ENCODE data around the gene GLIS1. TPM values are rescaled to one million over a fixed set of nuclear protein-coding genes. Genes with fewer than 3 reads are reported as not detected.
"Not testable (repeated sequence)": the region's sequence is repeated elsewhere in the genome, so short reads cannot be mapped to it uniquely, and the experiment has no call there.

GLIS1 gene
- total RNA-seq, 1 experiment from 2014 or later = 1.4 TPM

DNA sequence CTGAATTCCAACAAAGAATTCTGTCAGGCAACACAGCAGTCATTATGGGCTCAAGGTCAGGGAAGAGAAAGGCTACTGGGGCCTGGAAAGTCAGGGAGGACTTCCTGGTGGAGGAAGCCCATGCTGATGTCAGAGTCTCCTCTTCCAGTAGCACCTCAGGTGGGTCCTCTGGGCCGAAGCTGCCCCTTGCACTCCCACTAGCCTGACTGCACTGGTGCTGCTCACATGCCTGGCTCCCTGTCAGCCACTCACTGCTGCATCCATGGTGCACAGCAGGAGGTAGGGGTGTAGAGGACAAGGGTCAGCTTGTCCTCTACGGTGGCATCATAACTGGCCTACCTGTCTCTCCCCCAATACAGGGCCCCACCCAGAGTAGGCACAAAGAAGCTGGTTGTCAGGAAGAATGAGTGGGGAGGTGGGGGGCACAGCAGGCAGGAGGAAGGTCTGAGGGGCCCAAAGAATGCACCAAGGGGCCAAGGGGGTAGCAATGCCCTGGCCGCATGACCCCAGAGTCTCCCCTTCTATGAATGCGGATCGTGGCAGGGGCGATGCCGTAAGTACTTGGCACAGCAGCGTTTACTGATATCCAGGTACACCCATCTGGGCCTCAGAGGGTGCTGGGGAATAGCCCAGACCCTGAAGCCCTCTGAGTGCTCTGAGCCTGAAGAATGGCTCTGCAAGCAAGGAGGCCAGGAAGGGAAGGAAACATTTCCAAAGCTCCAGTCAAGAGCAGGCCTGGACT is 80.3 kb downstream of the GLIS1 start:
- Histone ChIP-seq H3K4me3 (no peak overlapping the region), H3K36me3 (no peaks in the 10 kb centered on the region), H3K27me3 (no peaks in the 10 kb centered on the region), H3K9me3 (no peaks in the 10 kb centered on the region)
- DNase-seq = no peak

DNA sequence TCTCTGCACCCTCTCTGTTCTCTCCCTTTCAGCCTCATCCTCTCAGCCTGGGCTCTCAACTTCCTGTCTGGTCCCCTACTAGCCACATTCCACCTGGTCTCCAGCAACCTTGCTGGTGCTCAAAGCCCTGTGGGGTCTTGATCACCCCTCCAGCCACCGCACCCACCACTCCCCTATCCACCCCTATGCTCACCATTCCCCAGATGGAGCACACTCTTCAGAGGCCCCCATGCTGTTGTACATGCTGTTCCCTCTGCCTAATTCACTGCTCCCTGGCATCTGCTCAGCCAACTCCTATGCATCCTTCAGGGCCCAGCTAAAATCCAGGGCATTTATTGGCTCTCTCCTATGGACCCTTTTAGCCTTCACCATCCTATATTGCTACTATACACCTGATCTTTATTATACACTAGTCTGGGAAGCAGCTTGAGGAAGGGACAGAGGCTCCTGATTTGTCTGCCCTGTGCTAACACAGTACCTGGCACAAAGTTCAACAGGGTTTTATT is 81.0 kb downstream of the GLIS1 start:
- Histone ChIP-seq H3K9me3 (no peaks in the 10 kb centered on the region), H3K36me3 (no peaks in the 10 kb centered on the region), H3K4me3 (no peak overlapping the region), H3K27me3 (no peaks in the 10 kb centered on the region)
- DNase-seq = no peak

DNA sequence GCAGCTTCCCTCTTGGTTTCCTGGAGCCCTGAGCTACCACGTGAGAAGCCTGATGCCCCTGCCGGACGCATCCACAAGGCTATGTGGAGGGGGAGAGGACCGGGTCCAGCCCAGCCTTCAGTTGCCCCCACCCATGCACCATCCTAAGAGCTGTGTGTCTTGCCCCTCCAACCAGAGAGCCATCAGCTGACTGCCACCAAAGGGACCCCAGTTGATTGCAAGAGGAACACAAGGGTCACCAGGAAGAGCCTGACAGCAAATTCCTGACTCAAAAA is 81.5 kb downstream of the GLIS1 start:
- Histone ChIP-seq H3K4me3 (no peak overlapping the region), H3K27me3 (no peaks in the 10 kb centered on the region), H3K9me3 (no peaks in the 10 kb centered on the region), H3K36me3 (no peaks in the 10 kb centered on the region)
- DNase-seq = no peak

DNA sequence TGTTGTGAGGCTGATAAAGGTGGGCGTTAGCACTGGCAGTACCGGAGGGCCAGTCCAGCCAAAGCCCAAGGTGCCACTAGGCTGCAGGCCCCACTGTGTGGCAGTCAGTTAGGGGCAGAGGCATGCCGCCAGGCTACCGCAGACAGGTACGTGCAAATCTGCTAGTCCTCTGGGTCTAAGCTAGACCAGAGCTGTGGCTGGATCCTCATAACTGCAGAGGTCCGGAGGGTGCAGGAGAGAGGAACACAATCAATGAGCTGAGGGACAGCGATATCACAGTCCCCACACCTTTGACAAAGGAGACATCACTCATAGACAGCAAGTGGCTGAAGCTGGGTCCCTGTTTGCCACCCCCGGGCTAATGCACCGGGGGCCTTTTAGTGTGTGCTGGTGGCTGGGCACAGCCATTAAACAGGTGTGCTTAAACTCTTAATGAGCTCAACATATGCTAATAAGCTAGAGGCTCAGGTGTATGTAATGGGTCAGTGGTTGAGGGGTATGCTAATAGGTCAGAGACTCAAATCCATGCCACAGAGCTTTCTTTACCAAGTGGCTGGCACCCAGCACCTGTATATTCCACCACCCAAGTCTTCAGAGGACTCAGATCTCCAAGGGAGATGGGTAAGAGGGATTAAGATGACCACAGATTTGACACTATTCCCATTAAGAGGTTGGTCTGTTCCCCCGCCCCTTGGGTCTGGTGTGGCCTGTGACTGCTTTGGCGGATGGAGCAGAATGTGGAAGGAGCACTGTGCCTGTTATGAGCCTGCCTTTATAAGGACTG is 82.0 kb downstream of the GLIS1 start:
- Histone ChIP-seq H3K4me3 (no peak overlapping the region), H3K36me3 (no peaks in the 10 kb centered on the region), H3K9me3 (no peaks in the 10 kb centered on the region), H3K27me3 (no peaks in the 10 kb centered on the region)
- DNase-seq = no peak

DNA sequence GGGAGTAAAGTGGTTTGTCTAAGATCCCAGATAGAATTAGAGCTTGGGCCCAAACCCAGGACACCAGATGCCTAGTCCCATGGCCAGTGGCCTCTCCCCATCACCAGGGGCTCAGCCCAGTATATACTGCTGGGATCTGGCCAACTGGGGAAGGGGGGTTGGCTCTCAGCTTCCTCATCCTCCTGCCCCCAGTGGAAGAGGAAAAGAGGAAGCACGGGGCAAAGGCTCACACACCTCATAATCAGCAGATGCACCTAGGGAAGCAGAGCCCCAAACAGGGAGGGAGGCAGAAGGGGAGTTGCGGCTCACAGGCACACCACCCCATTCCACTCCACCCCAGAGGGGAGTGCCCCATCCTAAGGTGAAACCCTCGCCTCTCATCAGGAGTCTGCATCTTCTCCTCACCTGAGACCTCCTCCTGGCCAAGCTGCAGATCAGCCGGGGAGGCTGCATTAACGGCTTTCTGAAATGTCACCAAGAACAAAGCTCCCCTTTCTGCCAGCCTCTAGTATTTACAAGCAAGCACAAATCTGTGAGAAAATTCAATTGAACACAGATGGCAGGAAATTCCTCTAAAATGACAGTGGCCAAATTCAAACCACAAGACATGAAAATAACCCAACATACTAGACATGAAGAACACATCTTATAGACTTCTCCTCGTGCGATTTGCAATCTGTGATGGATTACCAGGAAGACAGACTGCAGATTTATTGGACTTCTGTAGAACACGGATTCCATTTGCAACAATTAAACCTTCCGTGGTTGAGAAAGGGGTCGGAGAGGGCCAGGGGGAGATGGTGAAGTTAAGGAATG is 82.8 kb downstream of the GLIS1 start:
- Histone ChIP-seq H3K27me3 (no peaks in the 10 kb centered on the region), H3K36me3 (no peaks in the 10 kb centered on the region), H3K4me3 (no peak overlapping the region), H3K9me3 (no peaks in the 10 kb centered on the region)
- DNase-seq = no peak

DNA sequence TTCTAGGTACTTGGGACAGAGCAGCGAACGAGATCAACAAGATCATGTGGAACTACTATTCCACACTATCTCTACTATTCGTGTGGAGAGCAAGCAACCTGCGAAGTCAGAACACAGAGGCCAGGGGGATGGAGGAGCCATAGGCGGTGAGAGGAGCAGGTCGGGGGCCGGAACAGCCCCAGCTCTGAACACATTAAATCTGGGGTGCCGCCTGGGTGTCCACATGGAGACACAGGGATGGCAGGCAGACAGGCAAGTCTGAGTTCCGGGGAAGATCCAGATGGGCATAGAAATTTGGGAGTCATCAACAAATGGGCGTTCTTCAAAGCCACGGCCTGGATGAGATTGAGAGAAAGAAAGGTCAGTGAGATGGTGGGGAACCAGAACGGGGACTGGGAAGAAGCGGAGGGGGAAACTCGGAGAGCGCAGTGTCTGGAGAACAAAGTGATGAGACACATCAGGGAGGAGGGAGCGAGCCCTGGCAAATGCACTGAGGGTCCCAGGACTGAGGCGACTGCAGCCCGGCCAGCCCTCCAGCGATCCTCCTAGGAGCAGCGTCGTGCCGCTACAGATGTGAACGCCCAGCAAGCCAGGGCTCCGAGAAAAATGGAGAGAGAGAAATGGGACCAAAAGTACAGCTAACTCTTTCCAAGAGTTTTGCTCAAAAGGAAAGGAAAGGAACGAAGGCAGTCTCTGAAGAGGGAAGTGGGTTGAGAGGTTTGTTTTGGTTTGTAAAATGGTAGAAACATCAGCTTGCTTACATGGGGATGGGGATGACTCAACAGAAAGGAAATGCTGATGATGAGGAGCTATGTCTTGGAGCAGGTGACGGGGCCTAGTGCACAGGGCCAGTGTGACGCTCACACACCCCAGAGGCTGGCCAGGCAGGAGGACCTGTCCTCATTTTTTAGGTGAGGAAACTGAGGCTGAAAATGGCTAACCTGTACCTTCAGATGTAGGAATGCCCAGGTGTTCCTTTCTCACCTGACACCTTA is 84.5 kb downstream of the GLIS1 start:
- no peaks in the 10 kb centered on the region for H3K9me3 ChIP-seq
- no peak overlapping the region for H3K4me3 ChIP-seq
- no peaks in the 10 kb centered on the region for H3K27me3 ChIP-seq
- no peaks in the 10 kb centered on the region for H3K36me3 ChIP-seq
- no peak for DNase-seq

DNA sequence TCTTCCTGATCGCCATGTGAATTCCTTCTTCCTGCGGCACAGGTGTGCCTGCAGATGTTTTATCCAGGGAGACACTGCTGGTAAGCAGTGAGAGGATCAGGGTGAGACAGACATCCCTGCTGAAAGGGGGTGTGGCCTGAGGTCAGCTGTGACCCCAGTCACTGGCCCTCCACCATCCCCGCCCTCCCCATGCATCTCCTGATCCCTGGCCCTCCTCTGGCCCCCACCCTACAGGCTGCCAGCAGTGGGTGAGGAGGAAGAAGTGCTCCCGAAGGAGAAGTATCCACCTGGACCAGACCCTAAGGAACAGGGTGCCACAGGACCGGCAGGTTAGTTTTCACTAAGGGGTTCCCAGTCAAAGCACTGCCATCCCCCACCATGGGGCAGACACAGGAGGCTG is 85.3 kb downstream of the GLIS1 start:
- H3K4me3 ChIP-seq = no peak overlapping the region
- H3K36me3 ChIP-seq = no peaks in the 10 kb centered on the region
- H3K27me3 ChIP-seq = no peaks in the 10 kb centered on the region
- no peak for DNase-seq
- H3K9me3 ChIP-seq = no peaks in the 10 kb centered on the region

DNA sequence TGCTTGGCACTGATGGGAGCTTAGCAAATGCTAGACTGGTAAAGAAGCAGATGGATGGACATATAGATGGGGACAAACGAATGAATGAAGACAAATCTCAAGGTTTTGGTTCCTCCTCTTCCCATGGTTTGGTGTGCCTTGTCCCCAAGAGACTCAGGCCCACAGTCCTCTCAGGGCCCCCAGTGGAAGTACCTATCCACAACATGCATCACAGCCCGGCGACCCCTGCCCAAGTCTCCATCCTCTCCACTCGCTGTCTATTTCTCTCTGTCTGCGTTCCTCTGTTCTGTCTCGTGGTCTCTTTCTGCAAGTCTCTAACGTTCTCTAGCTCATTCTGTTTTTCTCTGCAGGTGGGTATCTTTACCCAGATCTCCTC is 85.8 kb downstream of the GLIS1 start:
- DNase-seq = no peak
- no peak overlapping the region for H3K4me3 ChIP-seq
- H3K36me3 ChIP-seq = no peaks in the 10 kb centered on the region
- no peaks in the 10 kb centered on the region for H3K27me3 ChIP-seq
- no peaks in the 10 kb centered on the region for H3K9me3 ChIP-seq

DNA sequence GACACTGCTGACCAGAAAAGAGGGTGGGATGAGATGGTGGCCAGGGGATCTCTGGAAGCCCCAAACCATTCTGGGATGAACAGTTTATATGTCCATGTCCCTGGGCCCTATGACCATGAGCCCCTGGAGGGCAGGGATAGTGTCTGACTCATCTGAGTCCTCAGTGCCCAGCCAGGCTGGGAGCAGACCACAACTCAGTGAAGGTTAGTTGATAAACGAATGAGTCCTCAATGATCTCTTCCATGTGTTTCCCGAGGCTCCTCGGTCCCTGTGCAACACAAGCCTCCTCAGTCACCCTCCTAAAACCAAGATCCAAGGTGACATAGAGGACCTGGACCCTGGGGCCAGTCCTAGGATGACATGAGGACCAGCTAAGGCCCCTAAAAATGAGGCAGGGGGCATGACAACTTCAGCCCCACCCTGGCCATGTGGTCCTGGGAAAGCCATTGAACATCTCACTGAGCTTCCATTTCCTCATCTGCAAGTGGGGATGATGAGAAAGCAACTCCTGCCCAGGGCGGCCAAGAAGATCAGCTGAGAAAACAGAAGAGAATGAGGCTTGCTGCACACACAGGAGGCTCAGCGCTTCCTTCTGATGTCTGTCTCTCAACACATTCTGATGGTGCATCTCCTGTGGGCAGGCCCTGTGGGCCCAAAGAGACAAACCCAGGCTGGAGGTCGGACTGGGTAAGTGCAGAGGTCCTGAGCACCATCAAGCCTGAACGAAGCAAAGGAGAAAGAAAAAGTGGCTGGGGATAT is 86.3 kb downstream of the GLIS1 start:
- no peak for DNase-seq
- Histone ChIP-seq H3K36me3 (no peaks in the 10 kb centered on the region), H3K4me3 (no peak overlapping the region), H3K27me3 (no peaks in the 10 kb centered on the region), H3K9me3 (no peaks in the 10 kb centered on the region)

DNA sequence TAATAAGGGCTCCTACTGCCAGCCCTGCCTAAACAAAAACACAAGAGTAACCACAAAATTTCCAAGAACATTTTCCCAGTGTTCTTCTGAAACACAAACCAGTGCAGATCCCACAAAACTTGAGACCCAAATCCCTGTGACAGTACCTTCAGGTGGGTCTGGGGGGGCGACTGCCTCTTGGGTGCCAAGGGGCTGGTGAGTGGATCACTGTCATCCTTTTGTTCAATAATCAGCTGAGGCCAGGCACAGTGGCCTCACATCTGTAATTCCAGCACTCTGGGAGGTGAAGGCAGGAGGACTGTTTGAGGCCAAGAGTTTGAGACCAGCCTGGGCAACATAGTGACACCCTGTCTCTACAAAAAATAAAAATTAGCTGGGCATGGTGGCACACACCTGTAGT is 87.6 kb downstream of the GLIS1 start:
- Histone ChIP-seq H3K9me3 (no peaks in the 10 kb centered on the region), H3K4me3 (no peak overlapping the region), H3K27me3 (no peaks in the 10 kb centered on the region), H3K36me3 (no peaks in the 10 kb centered on the region)
- DNase-seq = no peak

DNA sequence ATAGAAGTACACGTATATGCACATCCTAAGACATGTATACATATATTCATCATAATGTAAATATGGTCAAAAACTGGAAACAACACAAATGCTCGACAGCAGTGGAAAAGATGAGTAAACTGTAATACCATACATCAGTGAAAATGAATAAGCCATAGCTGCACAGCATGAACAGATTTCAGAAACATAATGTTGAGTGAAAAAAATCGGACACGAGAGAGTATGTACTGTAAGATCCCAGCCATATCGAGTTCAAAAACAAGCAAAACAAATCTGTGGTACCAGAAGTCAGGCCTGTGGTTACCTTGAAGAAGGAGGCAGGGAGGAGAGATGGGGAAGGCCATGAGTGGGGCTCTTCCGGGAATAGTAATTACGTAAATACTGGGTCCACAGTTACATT is 90.4 kb downstream of the GLIS1 start:
- DNase-seq = no peak
- H3K4me3 ChIP-seq = no peak overlapping the region
- H3K36me3 ChIP-seq = no peaks in the 10 kb centered on the region
- H3K27me3 ChIP-seq = no peaks in the 10 kb centered on the region
- H3K9me3 ChIP-seq = no peaks in the 10 kb centered on the region

DNA sequence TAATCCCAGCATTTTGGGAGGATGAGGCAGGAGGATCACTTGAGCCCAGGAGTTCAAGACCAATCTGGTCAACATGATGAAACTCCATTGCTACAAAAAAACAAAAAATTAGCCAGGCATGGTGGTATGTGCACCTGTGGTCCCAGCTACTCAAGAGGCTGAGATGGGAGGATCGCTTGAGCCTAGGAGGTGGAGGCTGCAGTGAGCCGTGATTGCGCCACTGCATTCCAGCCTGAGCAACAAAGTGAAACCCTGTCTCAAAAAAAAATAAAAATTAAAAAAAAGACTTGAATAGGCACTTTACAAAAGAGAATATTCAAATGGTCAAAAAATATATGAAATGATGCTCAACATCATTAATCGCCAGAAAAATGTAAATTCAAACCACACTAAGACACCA is 91.0 kb downstream of the GLIS1 start:
- H3K4me3 ChIP-seq, H3K36me3 ChIP-seq, DNase-seq, H3K27me3 ChIP-seq, H3K9me3 ChIP-seq: not testable (repeated sequence)

DNA sequence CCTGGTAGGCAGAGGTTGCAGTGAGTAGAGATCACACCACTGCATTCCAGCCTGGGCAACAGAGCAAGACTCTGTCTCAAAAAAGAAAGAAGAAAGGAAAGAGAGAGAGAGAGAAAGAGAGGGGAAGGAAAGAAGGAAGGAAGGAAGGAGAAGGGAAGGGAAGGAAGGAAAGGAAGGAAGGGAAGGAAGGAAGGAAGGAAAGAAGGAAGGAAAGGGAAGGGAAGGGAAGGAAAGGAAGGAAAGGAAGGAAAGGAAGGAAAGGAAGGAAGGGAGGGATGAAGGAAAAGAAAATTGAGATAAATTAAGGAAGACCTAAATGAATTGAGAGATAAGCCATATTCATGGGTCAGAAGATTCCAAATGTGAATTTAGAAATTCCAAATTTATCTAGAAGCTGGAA is 92.2 kb downstream of the GLIS1 start:
- H3K27me3 ChIP-seq = no peaks in the 10 kb centered on the region
- no peak overlapping the region for H3K4me3 ChIP-seq
- no peaks in the 10 kb centered on the region for H3K9me3 ChIP-seq
- DNase-seq = no peak
- no peaks in the 10 kb centered on the region for H3K36me3 ChIP-seq

DNA sequence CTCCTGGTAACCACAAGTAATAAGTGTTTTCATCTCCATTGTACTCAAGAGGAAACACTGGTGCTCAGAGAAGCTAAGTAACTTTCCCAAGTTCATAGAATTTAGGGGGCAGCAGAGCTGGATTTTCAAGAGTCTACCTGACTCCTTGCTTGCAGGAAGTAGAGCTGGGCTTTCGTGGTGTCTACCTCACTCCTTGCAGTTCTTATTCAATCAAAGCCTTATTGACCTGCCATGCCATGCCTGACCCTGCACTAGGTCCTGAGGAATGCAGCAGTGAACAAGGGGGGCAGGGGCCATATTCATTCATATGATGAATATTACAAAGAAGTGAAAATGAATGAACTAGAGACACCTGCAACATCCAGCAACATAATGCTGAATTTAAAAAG is 93.3 kb downstream of the GLIS1 start:
- H3K4me3 ChIP-seq = no peak overlapping the region
- DNase-seq = no peak
- no peaks in the 10 kb centered on the region for H3K36me3 ChIP-seq
- no peaks in the 10 kb centered on the region for H3K27me3 ChIP-seq
- no peaks in the 10 kb centered on the region for H3K9me3 ChIP-seq

DNA sequence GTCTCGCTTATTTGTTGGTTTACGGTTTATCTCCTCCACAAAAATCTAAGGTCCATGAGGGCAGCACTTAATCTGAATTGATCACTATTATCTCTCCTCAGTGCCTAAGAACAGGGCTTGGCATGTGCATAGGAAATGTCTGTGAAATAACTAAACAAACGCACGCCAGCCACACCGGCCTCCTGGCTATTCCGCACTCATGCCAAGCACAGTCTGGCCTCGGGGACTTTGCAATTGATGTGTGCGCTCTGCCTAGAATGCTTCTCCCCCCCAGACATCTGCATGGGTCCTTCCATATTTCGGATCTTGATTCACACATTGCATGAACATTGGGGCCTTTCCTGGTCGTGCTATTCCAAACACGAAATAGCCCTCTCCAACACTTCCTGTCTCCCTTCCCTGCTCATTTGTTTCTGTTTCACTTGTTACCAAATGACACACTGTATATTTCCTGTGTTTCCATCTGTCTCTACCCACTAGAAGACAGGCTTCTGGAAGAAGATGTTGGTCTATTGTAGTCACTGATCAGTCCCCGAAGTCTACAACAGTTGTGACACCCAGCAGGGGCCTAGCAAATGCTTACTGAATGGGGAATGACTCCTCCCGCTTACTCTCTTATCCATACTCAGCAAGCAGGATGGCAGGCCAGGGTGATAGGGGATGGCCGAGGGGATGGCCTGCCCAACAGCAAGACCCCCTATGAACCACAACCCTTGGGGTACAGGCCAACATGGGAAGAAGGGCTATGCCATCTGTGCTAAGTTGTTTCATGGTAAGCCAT is 93.9 kb downstream of the GLIS1 start:
- H3K27me3 ChIP-seq = no peaks in the 10 kb centered on the region
- no peak overlapping the region for H3K4me3 ChIP-seq
- DNase-seq = no peak
- no peaks in the 10 kb centered on the region for H3K36me3 ChIP-seq
- no peaks in the 10 kb centered on the region for H3K9me3 ChIP-seq
